Embryonic facial prominence (tissue), 1 donor: ENCODE measurements around the gene NEU2.

Experiments
- DNase-seq: peaks from one replicate; pipeline ENCODE4 v3.0.0-alpha.2; 2016; ENCODE audit errors: extremely low spot score

Gene NEU2

DNA sequence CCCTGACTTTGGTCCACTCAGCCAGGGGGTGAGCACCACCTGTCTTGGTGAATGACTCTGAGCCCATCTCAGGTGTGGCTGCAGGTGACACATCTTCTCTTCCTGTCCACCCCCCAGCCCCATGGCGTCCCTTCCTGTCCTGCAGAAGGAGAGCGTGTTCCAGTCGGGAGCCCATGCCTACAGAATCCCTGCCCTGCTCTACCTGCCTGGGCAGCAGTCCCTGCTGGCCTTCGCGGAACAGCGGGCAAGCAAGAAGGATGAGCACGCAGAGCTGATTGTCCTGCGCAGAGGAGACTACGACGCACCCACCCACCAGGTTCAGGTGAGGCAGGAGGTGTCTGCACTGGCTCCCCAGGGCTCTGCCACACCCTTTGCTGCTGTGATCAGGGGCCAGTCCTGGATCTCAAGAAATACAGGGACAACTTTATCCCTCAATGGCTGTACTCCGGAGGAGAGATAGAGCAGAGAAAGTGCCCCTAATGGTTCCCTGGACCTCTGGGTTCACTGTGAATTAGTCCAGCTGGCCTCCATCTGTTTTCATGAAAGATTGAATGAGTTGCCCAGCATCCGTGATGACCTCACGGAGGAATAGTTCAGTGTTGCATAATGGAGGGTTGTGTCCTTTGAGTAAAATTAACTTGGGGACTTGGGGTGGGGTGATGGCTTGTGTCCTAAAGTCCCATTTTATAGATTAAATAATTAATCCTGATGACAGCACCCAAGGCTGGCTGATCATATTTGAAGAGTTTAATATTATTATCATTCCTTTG lies at the start of gene NEU2:
Gene NEU2, plus strand, starts transcription at position 122 of the 770 bp plus-strand sequence. Its CDS starts 0 bp downstream, at position 122.
- DNase-seq: no peak

DNA sequence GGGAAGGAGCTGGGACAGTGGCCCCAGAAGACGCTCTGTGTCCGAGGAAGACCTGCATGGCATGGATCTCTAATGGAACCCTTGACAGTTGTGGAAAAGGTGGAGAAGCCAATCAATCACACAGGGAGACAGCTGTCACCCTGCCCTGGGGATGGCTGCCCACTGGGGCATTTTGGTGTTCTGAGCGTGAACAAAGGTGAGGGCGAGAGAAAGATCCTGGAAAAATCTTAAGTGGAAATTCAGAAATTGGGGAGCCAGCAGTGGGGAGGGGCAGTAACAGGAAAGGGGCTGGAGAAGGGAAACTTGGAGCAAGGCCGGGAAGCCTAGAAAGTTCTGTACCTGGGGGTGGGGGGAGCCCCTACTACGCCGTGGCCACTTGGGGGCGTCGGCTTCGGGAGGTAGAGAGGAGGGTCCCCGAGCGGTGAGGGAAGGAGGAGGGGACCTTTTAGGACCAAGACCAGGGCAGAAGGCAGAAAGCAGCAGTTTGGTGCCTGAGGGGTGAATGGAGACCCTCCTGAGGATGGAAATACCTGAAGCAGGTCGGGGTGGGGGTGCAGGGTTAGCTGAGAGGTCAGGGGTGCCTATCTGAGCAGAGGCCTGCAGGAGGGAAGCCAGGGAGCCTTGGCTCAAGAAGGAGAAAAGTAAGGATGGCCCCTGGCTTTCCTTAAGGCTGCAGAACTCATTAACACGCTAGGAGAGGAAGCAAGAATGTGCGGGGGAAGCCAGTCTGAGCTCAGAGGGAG lies 49.4 kb upstream of the NEU2 start:
- DNase-seq: no peak

DNA sequence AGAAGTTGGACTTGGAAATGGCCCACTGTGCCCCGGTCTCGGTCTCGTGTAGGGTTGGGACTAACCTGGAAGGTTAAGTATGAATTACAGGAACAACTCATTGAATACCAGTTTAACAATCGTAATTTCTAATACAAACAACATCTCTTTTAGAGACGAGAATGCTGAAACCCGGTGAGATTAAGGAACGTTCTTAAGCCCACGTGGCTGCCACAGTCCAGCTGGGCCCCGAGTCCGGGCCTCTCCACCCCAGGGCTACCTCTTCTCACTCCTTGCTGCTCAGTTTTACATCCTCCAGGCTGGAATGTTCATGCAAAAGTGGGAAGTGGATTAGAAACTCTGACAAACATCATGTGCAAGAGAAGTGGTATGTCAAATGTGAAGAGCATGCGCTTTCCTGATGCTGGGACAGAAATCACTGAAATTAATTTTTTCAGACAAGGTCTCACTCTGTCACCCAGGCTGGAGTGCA lies 48.8 kb upstream of the NEU2 start:
- DNase-seq: no peak

DNA sequence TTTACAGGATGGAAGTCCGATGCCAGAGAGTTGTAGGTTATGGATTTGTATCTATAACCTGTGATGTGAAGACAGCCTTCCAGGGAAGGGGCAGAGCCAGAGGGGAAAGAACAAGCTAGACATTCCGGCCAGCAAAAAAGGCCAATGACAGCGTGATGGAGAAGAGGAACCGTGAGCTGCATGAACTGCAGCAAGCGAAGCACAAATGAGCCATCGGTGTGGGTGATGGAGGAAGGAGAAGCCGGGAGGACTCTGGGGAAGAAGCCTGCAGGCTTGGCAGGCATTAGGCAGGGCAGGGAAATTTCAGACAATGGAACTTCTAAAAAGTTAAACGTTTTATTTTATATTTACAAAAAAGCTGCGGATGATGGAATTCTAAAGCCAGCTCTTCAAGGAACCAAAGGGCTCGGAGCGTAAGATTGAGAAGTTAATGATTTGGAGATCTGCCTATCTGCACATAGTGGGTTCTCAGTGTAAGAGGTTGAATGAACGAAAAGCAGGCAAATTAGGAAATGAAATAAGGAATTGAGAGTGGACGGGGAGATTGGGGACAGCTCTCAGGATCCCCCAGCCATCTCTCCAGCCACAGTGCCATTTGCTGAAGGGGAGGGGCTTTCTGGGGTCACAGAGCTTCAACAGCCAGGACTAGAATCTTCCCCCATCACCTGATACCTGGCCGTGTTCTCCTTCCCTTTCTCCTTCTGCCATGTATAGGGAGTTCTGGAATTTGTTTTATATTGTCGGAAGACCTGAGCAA lies 47.8 kb upstream of the NEU2 start:
- no peak for DNase-seq

DNA sequence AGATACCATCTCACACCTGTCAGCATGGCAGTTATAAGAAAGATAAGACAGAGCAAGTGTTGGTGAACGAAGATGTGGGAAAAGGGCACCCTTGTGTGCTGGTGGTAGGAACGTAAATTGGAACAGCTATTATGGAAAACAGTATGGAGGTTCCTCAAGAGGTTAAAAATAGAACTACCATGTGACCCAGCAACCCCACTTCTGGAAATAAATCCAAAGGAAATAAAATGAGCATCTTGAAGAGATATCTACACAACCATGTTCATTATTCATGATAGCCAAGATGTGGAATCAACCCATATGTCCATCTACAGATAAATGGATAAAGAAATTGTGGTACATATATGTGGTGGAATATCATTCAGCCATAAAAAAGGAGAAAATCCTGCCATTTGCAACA lies 46.3 kb upstream of the NEU2 start:
- no peak for DNase-seq

DNA sequence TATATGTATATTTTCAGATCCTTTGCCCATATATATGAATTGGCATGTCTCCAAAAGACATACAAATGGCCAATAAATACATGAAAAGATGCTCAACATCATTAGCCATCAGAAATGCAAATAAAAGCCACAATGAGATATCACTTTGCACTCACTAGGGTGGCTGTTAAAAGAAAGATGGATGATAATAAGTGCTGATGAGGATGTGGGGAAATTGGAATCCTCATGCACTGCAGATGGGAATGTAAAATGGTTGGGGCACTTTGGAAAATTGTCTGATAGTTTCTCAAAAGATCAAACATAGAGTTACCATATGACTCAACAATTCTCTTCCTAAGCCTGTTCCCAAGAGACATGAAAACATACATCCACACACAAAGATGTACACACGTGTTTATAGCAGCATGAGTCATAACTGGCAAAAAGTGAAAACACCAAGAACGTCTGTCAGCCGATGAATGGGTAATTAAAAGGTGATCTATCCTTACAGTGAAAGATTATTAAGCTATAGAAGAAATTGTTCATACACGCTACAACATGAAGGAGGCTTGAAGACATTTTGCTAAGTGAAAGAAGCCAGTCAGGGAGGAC lies 39.1 kb upstream of the NEU2 start:
- no peak for DNase-seq

DNA sequence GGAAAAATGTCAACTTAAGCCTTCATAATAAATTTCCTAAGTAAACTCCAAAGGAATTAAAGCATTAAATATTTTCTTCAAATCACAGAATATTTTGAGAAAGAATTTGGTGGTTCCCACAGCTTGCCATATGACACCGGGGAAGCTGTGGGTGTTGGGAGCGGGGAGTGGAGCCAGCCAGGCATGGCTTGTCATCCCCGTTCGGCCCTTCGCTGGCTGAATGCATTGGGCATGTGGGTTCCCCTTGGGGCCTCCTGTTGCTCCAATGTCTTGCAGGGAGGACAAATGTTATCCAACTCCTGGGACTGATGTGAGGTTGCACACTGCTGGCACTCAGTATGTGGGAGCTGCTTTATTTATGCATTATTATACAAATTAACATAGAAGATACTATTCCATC lies 38.0 kb upstream of the NEU2 start:
- DNase-seq: no peak

DNA sequence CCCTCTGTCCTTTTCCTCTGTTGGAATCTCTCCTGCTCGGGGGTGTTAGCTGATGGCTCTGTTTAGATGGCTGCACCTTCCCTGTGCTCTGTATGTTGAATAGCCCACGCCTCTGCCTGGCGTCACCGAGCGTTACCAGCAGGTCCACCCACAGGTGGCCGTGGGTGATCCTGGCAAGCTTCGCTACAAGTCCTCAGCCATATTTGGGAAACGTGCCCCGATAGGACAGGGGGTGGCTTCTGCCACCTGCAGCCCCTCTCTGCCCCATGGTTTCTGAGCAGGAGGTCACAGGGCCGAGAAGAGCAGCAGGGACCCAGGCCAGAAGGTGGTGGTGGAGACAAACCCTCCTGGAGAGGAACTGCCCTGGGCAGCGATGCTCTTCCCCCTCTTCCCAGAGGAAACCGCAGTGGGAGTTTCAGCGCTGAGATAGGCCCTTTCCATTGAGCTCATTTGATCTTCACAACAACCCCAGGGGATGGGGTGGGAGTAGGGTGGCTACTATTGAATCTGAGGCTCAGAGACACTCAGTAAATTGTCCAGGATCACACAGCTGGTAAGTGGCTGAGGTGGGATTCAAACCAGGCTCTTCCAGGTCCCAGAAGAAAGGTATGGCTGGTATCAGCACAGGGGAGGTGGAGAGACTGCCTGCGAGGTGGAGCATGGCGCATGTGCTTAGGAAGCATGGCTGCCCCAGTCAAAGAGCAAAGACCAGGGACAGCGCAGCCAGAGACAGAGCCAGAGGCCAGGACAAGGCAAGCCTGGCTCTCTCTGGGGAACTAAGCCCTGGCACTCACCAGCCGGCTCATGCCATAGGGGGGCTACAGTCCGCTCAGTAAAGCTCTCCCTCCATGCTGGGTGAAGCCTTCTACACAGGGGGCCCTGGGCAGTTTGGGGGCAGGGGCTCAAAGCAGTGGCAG lies 34.5 kb upstream of the NEU2 start:
- DNase-seq: no peak

DNA sequence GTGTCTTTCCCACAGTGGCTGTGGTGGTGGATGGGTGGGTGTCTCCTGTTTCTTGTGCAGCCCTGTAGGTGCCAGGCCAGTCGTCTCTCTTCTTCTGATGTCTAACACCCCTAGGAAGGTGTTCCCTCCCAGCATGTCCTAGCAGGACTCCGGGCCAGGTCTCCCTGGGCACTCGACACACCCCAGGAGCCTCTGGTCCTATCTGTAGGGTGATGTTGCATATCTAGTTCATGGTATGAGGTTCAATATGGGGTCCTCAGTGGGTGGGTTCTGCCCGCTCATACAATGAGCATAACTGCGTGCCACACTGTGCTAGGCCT lies 33.8 kb upstream of the NEU2 start:
- DNase-seq: no peak

DNA sequence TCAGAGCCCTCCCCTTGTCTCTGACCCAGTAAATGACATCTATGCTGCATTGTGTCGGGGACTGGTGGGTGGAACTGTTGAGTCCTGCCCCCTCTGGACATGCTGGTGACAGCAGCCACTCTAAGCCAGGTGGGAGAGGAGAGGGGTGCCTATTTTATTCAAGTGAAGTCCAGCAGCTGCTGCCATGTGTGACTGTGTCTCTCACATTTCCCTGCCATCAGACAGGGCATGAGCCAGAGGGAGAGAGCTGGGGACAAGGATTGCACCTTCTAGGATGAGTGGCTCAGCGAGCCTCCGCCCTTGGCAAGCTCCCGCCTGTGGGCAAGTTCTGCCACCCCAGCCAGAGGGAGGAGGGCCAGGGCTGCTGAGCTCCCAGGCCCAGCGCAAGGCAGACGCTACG lies 33.1 kb upstream of the NEU2 start:
- DNase-seq: no peak

DNA sequence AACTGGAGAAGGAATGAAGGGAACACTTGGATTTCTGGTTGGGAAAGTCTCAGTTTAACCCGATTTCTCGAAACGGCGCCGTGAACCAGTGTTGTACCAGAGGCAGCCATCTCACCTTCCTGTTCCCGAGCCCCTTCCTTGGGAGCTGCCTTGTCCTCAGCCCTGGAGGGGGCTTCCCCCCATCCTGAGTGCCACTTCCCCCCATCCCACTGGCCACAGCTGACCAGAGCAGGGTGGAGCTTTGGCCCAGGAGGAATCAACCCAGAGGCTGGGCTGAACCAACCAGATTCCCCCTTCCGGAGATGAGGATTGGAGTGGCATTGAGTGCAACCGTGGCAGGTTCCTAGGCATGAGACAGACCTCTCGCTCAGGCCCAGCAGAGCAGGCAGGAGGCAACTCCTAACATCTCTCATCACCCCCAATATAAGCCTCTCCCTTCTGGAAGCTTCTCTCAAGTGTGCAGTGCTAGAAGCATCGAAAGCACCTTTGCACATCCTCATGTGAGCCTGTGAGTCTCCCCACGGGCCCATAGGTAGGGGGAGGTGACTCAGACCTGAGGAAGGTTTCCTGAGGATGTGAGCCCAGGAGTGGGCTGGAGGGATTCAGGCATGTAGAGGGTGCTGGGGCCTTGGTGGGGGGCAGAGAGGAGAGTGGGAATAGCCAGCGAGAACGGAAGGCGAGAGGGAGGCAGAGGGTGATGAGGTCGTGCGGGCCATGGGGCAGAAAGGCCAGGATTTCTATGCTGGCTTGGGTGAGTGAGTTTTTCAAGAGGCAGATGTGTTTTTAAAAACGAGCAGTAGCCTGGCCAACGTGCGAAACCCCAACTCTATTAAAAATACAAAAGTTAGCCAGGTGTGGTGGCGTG lies 31.4 kb upstream of the NEU2 start:
- DNase-seq: no peak

DNA sequence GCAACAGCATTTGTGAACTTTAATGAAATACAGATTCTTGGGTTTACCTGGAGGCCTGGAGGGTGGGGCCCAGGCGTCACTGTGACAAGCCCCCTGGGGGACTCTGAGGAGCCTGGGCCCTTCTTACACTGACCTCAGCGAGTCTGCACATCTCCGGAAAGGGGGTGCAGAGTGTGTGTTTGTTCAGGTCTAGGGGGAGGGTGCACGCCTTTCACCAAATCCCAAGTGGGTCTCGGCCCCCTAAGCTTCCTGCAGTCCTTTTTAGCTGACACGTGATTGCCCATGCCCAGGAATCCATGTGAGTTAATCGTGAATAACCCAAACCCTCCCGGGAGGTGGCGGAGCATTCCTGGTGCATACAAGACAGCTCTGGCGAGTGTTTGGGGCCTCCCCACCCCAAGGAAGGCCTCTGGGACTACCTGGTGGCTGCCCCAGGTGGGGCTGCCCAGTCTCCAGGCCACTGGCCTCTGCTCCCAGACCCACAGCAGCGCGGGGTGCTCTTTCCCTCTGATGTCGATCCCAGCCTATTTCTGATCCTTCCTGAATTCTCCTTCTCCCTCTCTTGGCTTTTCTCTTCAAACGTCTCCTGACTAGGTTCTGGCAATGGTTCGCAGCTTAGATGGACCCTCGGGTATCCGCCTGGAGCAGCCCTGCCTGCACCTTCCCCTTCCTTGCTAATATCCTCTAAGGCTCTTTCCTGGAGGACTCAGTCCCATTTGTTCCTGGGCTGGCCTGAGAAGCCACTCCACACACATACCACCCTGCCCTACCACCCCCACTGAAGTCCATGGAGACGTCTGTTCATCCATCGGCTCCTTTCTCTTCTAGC lies 29.4 kb upstream of the NEU2 start:
- DNase-seq: no peak

DNA sequence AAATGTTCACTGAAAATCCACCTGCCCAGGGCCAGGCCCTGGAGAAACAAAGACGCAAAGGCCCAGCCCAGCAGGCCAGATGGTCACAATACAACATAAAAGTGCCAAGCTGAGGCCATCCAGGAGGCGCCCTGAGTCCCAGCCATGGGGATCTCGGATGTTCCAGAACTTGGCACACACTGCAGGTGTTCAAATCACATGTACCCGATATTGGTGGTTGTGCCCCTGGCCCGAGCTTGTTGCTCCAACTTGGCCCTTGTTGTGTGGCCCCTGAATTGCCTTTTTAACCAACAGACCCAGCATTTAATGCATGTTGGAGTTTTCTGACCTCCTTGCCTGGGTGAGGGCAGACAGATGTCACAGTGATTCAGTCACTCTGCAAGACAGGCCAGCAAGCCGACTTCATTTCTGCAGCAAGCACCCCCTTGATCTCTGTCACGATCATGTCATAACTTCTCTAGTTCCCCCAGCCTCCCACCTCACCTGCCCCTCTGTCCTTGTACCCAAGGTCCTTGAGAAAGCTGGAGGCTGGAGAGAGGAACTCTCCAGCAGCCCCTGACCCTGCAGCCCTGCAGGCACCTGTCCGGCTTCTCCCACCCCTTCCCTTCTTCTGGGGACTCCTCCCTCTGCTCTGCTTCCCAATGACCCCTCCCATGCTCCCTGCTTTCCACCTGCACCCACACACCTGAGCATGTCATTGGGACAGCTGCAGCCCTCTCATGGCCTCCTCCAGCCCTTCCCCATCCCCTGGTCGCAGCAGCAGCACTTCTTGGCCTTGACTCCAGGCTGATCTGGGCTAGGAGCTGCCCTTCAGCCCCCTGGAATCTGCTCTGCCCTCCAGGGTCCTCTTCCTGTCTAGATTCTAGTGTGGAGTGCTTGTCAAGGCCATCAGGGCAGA lies 28.6 kb upstream of the NEU2 start:
- DNase-seq: no peak

DNA sequence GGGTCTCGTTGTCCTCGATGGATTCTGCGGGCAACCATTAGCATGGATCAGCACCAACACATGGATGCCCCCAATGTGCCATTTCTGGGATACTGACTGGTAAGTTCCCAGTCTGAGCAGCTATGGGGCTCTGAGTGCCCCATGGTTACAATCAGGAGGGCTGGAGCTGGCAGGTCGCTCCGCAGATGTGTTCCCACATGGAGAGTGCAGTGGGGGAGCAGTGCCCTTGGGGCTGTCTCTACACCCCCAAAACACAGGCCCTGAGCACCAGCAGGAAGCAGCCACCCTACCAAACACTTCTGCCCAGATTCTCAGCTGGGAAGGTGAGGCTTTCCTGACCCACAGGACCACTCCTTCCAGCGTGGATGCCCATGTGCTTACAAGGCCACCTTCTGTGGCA lies 27.4 kb upstream of the NEU2 start:
- no peak for DNase-seq

DNA sequence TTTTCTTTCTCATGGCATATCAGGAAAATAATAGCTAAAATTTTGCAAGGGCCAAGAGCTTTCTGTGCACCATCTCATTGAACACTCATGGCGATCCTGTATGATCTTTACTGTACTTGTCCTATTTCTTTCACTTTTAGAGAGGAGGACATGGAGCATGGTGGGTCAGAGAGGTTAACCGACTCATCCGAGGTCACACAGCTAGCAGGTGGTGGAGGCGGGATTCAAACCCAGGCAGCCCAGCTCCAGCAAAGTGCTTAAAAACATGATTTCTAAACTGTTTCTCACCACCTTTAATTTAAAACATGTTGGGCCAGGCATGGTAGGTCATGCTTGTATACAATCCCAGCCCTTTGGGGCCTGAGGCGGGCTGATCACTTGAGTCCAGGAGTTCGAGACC lies 25.8 kb upstream of the NEU2 start:
- no peak for DNase-seq

DNA sequence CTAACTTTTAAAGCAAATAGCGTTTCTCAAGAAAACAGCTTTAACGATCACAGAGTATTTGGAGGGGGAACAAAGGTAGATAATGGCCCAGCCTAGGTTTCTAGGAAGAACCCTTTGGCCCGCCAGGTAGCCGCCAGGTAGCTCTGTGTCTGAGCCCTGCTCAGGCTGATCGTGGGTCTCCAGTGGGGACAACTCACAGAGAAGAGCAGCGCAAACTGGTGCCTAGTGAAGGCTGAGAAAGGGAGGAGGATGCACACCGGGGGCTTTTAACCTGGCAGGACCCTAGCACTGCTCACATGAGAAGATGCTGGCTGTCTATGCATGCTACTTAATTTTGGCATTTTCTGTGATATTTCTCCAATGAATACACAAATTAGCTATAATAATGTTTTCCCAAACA lies 25.2 kb upstream of the NEU2 start:
- no peak for DNase-seq

DNA sequence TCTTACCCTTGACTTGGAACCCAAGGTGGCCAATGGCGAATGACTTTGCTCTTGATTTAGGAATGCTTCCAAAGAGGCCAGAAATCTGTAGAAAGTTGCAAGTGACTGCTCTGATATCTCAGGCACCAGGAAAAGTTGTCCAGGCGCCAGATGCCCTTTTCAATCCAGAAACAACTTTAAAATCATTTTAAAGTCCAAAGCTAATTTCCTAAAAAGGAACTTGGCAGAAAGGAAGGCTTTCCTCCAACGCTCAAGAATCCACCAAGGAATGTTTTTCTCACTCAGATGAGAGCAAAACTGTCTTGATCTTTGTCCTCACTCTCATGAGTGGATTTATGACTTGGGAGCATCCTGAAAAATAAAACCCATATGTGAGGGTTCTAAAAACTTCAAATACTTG lies 24.7 kb upstream of the NEU2 start:
- DNase-seq: no peak

DNA sequence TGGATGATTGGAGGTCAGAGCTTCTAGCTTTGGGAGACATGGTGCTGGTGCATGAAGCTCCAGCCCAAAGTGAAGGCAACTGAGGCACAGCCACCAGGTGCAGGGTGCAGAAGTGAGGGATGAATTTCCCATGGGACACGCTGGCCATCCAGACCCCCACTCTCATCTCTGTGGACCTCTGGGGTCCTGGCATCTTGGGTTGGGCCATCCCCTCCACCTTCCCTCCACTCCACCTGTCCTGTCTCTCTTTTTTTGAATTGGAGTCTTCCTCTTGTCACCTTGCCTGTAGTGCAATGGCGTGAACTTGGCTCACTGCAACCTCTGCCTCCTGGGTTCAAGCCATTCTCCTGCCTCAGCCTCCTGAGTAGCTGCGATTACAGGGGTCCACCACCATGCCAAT lies 22.8 kb upstream of the NEU2 start:
- no peak for DNase-seq
